B cell (primary cell): ENCODE data around the gene HSP90AB1.

Experiments used
- EZH2 ChIP-seq: IDR thresholded peaks from 2 replicates; pipeline ENCODE4 v1.6.1; 2012; ENCODE audit warnings: borderline replicate concordance, low read depth, mild to moderate bottlenecking, moderate library complexity, low read length; ENCODE audit not compliant: insufficient read depth, poor library complexity, severe bottlenecking
- TF ChIP-seq, protein P1 (sequence below): fragments of 200-600 bp; IDR thresholded peaks from one replicate; pipeline ENCODE4 v1.8.0; 2022; ENCODE audit warnings: antibody characterized with exemption, mild to moderate bottlenecking

DNA sequence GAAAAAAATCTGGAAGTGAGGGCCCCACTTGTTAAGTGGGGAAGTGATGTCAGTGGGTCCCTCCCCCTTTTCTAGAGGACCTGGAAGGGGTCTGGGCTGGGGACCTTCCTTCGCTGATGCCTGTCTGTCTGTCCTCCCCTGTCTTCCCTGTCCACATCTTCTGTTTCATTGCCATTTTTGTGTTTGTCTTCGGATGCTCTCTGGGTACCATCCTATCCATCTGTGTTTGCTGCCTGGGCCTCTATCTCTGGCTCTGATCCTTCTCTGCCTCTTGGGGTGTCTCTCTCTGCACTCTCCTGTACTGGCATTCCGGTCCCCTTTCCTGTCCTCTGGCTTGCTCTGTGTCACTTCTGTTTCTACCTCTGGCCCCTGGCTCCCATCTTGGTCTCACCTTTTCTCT is 25.6 kb downstream of the HSP90AB1 start:
- TF ChIP-seq, protein P1, sequence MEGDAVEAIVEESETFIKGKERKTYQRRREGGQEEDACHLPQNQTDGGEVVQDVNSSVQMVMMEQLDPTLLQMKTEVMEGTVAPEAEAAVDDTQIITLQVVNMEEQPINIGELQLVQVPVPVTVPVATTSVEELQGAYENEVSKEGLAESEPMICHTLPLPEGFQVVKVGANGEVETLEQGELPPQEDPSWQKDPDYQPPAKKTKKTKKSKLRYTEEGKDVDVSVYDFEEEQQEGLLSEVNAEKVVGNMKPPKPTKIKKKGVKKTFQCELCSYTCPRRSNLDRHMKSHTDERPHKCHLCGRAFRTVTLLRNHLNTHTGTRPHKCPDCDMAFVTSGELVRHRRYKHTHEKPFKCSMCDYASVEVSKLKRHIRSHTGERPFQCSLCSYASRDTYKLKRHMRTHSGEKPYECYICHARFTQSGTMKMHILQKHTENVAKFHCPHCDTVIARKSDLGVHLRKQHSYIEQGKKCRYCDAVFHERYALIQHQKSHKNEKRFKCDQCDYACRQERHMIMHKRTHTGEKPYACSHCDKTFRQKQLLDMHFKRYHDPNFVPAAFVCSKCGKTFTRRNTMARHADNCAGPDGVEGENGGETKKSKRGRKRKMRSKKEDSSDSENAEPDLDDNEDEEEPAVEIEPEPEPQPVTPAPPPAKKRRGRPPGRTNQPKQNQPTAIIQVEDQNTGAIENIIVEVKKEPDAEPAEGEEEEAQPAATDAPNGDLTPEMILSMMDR = no peak
- no peak for TF ChIP-seq EZH2
